SK-N-SH (cell line): ENCODE results near the gene TMEM131L. TPM values are rescaled to one million over a fixed set of nuclear protein-coding genes. Genes with fewer than 3 reads are reported as not detected.

Source experiments
- CTCF ChIA-PET: fragments of 300-600, 350-600 bp; formaldehyde crosslinking; extraction: SDS; loops from one replicate; lab custom pipeline; 2021; lab: Yijun Ruan, JAX
- POLR2A ChIA-PET: fragments of 350-600 bp; sonication (Branson Sonifier 250); formaldehyde crosslinking; extraction: SDS; loops from one replicate; lab custom pipeline; 2020; ENCODE audit warnings: antibody characterized with exemption, inconsistent platforms; lab: Yijun Ruan, JAX
- DNase-seq: peaks from one replicate; pipeline ENCODE4 v3.0.0; 2012
- H2AFZ ChIP-seq: fragments of 200-600 bp; sonication (generic); 2 replicates; pipeline ENCODE4 v1.8.1; 2016; ENCODE audit warnings: antibody characterized with exemption, mild to moderate bottlenecking, low read depth
- H3F3A ChIP-seq: fragments of 200-600 bp; sonication (generic); replicated peaks from 2 replicates; pipeline ENCODE3; 2016; ENCODE audit warnings: antibody characterized with exemption, mild to moderate bottlenecking; ENCODE audit not compliant: insufficient read depth
- H3K27ac ChIP-seq, 2 experiments: fragments of 200-500 bp in 1 of 2; fragments of 200-600 bp in 1 of 2; sonication (Bioruptor generic) in 1 of 2; sonication (generic), shearing (Covaris generic) in 1 of 2; 2 replicates each; pipeline versions ENCODE4 v1.5.1 to v1.6.1; 2014 to 2016; ENCODE audit warnings: low read depth in 2 of 2, inconsistent platforms in 1 of 2, low read length in 1 of 2, mild to moderate bottlenecking in 1 of 2, mixed read lengths in 1 of 2
- H3K27me3 ChIP-seq: fragments of 200-600 bp; sonication (generic), shearing (Covaris generic); 2 replicates; pipeline ENCODE4 v1.6.1; 2016; ENCODE audit warnings: mixed run types; ENCODE audit not compliant: insufficient read depth
- H3K36me3 ChIP-seq, 2 experiments: fragments of 200-500 bp in 1 of 2; fragments of 200-600 bp in 1 of 2; sonication (Bioruptor generic) in 1 of 2; sonication (generic) in 1 of 2; replicated peaks in 1 of 2; 2 replicates each; pipeline versions ENCODE3 to v1.5.1; 2014 to 2016; ENCODE audit warnings: low read length in 1 of 2, mild to moderate bottlenecking in 1 of 2; ENCODE audit not compliant: insufficient read depth in 2 of 2, control insufficient read depth in 1 of 2
- H3K4me1 ChIP-seq, 2 experiments: fragments of 200-500 bp in 1 of 2; fragments of 200-600 bp in 1 of 2; sonication (Bioruptor generic) in 1 of 2; sonication (generic), shearing (Covaris generic) in 1 of 2; 2 replicates each; pipeline versions ENCODE4 v1.5.1 to v1.6.1; 2014 to 2016; ENCODE audit warnings: low read depth in 1 of 2, low read length in 1 of 2, mixed run types in 1 of 2; ENCODE audit not compliant: insufficient read depth in 2 of 2, control insufficient read depth in 1 of 2
- H3K4me2 ChIP-seq: fragments of 200-600 bp; sonication (generic), shearing (Covaris generic); 2 replicates; pipeline ENCODE4 v1.6.1; 2017; ENCODE audit warnings: mixed run types
- H3K4me3 ChIP-seq, 2 experiments: fragments of 200-500 bp in 1 of 2; fragments of 200-600 bp in 1 of 2; sonication (Bioruptor generic) in 1 of 2; sonication (generic), shearing (Covaris generic) in 1 of 2; 2 replicates each; pipeline versions ENCODE4 v1.5.1 to v1.8.1; 2014 to 2016; ENCODE audit warnings: low read depth in 2 of 2, inconsistent platforms in 1 of 2, low read length in 1 of 2, mild to moderate bottlenecking in 1 of 2, mixed read lengths in 1 of 2, moderate library complexity in 1 of 2
- H3K79me2 ChIP-seq: fragments of 200-600 bp; sonication (generic); 2 replicates; pipeline ENCODE4 v1.8.1; 2017; ENCODE audit warnings: mild to moderate bottlenecking; ENCODE audit not compliant: insufficient read depth
- H3K9ac ChIP-seq: fragments of 200-600 bp; sonication (generic); 2 replicates; pipeline ENCODE4 v1.6.1; 2017; ENCODE audit warnings: mixed run types
- H3K9me2 ChIP-seq: fragments of 200-600 bp; sonication (generic); 2 replicates; pipeline ENCODE4 v1.6.1; 2017; ENCODE audit warnings: mixed run types
- H3K9me3 ChIP-seq: fragments of 200-600 bp; sonication (generic); 2 replicates; pipeline ENCODE4 v1.6.1; 2017; ENCODE audit warnings: mixed run types, mild to moderate bottlenecking, moderate library complexity
- H4K20me1 ChIP-seq: fragments of 200-600 bp; sonication (generic); 2 replicates; pipeline ENCODE4 v1.6.1; 2017; ENCODE audit warnings: mild to moderate bottlenecking, mixed run types; ENCODE audit not compliant: insufficient read depth
- CHD2 ChIP-seq: fragments of 150-350 bp; IDR thresholded peaks from 2 replicates; pipeline ENCODE4 v1.6.1; 2018; ENCODE audit warnings: low read length; ENCODE audit not compliant: partially characterized antibody
- EP300 ChIP-seq, 2 experiments: IDR thresholded peaks; 2 replicates each; pipeline versions ENCODE4 v1.4.0 to v1.6.1; 2012; ENCODE audit warnings: borderline replicate concordance in 1 of 2, low read depth in 1 of 2, low read length in 1 of 2
- FOSL2 ChIP-seq: IDR thresholded peaks from 2 replicates; pipeline ENCODE4 v1.4.0; 2012; ENCODE audit warnings: low read depth, mild to moderate bottlenecking, moderate library complexity, borderline replicate concordance
- FOXJ3 ChIP-seq: sonication (generic); formaldehyde crosslinking; IDR thresholded peaks from 2 replicates; pipeline ENCODE4 v1.5.1; 2020; ENCODE audit warnings: mild to moderate bottlenecking, missing genetic modification reagents
- FOXM1 ChIP-seq: IDR thresholded peaks from 2 replicates; pipeline ENCODE4 v1.4.0; 2012; ENCODE audit warnings: low read depth, mild to moderate bottlenecking
- GATA2 ChIP-seq: sonication (generic); formaldehyde crosslinking; IDR thresholded peaks from 2 replicates; pipeline ENCODE4 v1.5.0; 2020; ENCODE audit warnings: mild to moderate bottlenecking, missing genetic modification reagents
- JUND ChIP-seq: IDR thresholded peaks from 2 replicates; pipeline ENCODE4 v1.4.0; 2012
- MEF2A ChIP-seq: IDR thresholded peaks from 2 replicates; pipeline ENCODE4 v1.4.0; 2012; ENCODE audit warnings: low read depth, borderline replicate concordance
- MXI1 ChIP-seq: IDR thresholded peaks from 2 replicates; pipeline ENCODE4 v1.6.1; 2012; ENCODE audit warnings: mild to moderate bottlenecking, low read depth, low read length, improper control_type of control experiment
- NFIC ChIP-seq: IDR thresholded peaks from 2 replicates; pipeline ENCODE4 v1.4.0; 2012; ENCODE audit warnings: borderline replicate concordance
- RAD21 ChIP-seq: IDR thresholded peaks from 2 replicates; pipeline ENCODE4 v1.6.1; 2012; ENCODE audit warnings: mild to moderate bottlenecking, low read length
- RFX5 ChIP-seq: IDR thresholded peaks from 2 replicates; pipeline ENCODE4 v1.6.1; 2012; ENCODE audit warnings: mild to moderate bottlenecking, improper control_type of control experiment, low read length
- RXRA ChIP-seq: IDR thresholded peaks from 2 replicates; pipeline ENCODE4 v1.4.0; 2012; ENCODE audit warnings: low read depth, mild to moderate bottlenecking, borderline replicate concordance
- SIN3A ChIP-seq: IDR thresholded peaks from 2 replicates; pipeline ENCODE4 v1.6.1; 2012; ENCODE audit warnings: low read depth, mild to moderate bottlenecking, low read length, moderate library complexity, borderline replicate concordance
- TAF1 ChIP-seq: IDR thresholded peaks from 2 replicates; pipeline ENCODE4 v1.6.1; 2012; ENCODE audit warnings: low read depth, mild to moderate bottlenecking, low read length, moderate library complexity, borderline replicate concordance
- USF1 ChIP-seq: IDR thresholded peaks from 2 replicates; pipeline ENCODE4 v1.4.0; 2012; ENCODE audit warnings: low read depth, borderline replicate concordance
- YY1 ChIP-seq: IDR thresholded peaks from 2 replicates; pipeline ENCODE4 v1.4.0; 2012; ENCODE audit warnings: low read depth, mild to moderate bottlenecking
- WGBS: methylation state at CpG from one replicate; pipeline ENCODE4 v1.1.6; 2017; ENCODE audit warnings: low lambda C conversion rate; 5-methylcytosine and 5-hydroxymethylcytosine counted together
- polyA plus RNA-seq, 3 experiments: library from polyadenylated mRNA; depleted of rRNA; stranded (reverse); fragments of >200 nt; gene quantifications; 2 replicates each; pipeline ENCODE4 v1.2.3, GENCODE V29; 2012
- TF ChIP-seq, protein P1 (sequence below): IDR thresholded peaks from 2 replicates; pipeline ENCODE4 v1.4.0; 2012; ENCODE audit warnings: low read depth, borderline replicate concordance
- TF ChIP-seq, protein P2 (sequence below): IDR thresholded peaks from 2 replicates; pipeline ENCODE4; 2012
- TF ChIP-seq, protein P3 (sequence below): IDR thresholded peaks from 2 replicates; pipeline ENCODE4 v1.6.1; 2012; ENCODE audit warnings: mild to moderate bottlenecking, low read depth, low read length, moderate library complexity

TMEM131L gene
- polyA plus RNA-seq, 1 of the 3 experiments (the other 2 are of a cell fraction) = 6.2 TPM

- Histone ChIP-seq H3K79me2 (no peaks in the 10 kb centered on the region), H3K9me3 (no peaks in the 10 kb centered on the region), H2AFZ (no peak overlapping the region), H3K4me1 (no peaks in the 10 kb centered on the region), H4K20me1 (no peaks in the 10 kb centered on the region), H3K36me3 (peaks cover 16 to 25% of the 10 kb centered on the region in 2 experiments), H3F3A (no peaks in the 10 kb centered on the region), H3K4me2 (no peak overlapping the region), H3K27me3 (no peaks in the 10 kb centered on the region), H3K27ac (no peak overlapping the region), H3K9me2 (no peaks in the 10 kb centered on the region), H3K4me3 (no peak overlapping the region), H3K9ac (no peak overlapping the region)
- ChIA-PET CTCF (interaction anchor here (0.6 to 1.2 kb wide), 2 partner anchors 13 to 54 kb away, joined by 3 read pairs; no protein-coding TSS in a partner anchor), POLR2A (no interaction called here)
- TF ChIP-seq USF1 = no peak
- no peak for TF ChIP-seq RAD21
- no peak for TF ChIP-seq FOSL2
- TF ChIP-seq SIN3A = no peak
- TF ChIP-seq FOXJ3 = no peak
- TF ChIP-seq NFIC = no peak
- no peak for TF ChIP-seq FOXM1
- no peak for TF ChIP-seq RFX5
- TF ChIP-seq RXRA = no peak
- no peak for TF ChIP-seq EP300 (IDR thresholded peaks at IDR 0.05; ENCODE audit: borderline replicate concordance in 1 of 2, low read depth in 1 of 2, low read length in 1 of 2)
- TF ChIP-seq, protein P1, sequence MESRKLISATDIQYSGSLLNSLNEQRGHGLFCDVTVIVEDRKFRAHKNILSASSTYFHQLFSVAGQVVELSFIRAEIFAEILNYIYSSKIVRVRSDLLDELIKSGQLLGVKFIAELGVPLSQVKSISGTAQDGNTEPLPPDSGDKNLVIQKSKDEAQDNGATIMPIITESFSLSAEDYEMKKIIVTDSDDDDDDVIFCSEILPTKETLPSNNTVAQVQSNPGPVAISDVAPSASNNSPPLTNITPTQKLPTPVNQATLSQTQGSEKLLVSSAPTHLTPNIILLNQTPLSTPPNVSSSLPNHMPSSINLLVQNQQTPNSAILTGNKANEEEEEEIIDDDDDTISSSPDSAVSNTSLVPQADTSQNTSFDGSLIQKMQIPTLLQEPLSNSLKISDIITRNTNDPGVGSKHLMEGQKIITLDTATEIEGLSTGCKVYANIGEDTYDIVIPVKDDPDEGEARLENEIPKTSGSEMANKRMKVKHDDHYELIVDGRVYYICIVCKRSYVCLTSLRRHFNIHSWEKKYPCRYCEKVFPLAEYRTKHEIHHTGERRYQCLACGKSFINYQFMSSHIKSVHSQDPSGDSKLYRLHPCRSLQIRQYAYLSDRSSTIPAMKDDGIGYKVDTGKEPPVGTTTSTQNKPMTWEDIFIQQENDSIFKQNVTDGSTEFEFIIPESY = no peak
- TF ChIP-seq MXI1 = no peak
- no peak for TF ChIP-seq GATA2 (CRISPR knock-in tag)
- TF ChIP-seq CHD2 = no peak
- TF ChIP-seq, protein P2, sequence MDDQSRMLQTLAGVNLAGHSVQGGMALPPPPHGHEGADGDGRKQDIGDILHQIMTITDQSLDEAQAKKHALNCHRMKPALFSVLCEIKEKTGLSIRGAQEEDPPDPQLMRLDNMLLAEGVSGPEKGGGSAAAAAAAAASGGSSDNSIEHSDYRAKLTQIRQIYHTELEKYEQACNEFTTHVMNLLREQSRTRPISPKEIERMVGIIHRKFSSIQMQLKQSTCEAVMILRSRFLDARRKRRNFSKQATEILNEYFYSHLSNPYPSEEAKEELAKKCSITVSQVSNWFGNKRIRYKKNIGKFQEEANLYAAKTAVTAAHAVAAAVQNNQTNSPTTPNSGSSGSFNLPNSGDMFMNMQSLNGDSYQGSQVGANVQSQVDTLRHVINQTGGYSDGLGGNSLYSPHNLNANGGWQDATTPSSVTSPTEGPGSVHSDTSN = no peak
- TF ChIP-seq JUND = no peak
- no peak for TF ChIP-seq YY1
- TF ChIP-seq, protein P3, sequence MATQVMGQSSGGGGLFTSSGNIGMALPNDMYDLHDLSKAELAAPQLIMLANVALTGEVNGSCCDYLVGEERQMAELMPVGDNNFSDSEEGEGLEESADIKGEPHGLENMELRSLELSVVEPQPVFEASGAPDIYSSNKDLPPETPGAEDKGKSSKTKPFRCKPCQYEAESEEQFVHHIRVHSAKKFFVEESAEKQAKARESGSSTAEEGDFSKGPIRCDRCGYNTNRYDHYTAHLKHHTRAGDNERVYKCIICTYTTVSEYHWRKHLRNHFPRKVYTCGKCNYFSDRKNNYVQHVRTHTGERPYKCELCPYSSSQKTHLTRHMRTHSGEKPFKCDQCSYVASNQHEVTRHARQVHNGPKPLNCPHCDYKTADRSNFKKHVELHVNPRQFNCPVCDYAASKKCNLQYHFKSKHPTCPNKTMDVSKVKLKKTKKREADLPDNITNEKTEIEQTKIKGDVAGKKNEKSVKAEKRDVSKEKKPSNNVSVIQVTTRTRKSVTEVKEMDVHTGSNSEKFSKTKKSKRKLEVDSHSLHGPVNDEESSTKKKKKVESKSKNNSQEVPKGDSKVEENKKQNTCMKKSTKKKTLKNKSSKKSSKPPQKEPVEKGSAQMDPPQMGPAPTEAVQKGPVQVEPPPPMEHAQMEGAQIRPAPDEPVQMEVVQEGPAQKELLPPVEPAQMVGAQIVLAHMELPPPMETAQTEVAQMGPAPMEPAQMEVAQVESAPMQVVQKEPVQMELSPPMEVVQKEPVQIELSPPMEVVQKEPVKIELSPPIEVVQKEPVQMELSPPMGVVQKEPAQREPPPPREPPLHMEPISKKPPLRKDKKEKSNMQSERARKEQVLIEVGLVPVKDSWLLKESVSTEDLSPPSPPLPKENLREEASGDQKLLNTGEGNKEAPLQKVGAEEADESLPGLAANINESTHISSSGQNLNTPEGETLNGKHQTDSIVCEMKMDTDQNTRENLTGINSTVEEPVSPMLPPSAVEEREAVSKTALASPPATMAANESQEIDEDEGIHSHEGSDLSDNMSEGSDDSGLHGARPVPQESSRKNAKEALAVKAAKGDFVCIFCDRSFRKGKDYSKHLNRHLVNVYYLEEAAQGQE = no peak
- TF ChIP-seq MEF2A = no peak
- no peak for TF ChIP-seq TAF1
- WGBS = 85% methylated on average over 5 of the region's 5 CpGs
- DNase-seq = no peak
Measured at GRCh38 chr4:153610623-153611376, 144.6 kb downstream of the TMEM131L start.
